RCC 7860 (cell line): ENCODE measurements around the gene SLC35G1.

Source experiments
- DNase-seq: peaks from one replicate; pipeline ENCODE4 v3.0.0-alpha.2; 2015; ENCODE audit warnings: low spot score
- FAIRE-seq: peaks from 2 replicates; lab custom pipeline; 2012; peaks lifted over from hg19 to GRCh38; lab: Jason Lieb, UNC

Gene SLC35G1

GRCh38 chr10:93893646-93894515 lies at the start of gene SLC35G1:
Gene SLC35G1, plus strand, starts transcription at chr10:93893978. Its CDS starts 56 bp downstream, at chr10:93894034.
- FAIRE-seq = no peak
- peak; percentile 48 for DNase-seq

DNA sequence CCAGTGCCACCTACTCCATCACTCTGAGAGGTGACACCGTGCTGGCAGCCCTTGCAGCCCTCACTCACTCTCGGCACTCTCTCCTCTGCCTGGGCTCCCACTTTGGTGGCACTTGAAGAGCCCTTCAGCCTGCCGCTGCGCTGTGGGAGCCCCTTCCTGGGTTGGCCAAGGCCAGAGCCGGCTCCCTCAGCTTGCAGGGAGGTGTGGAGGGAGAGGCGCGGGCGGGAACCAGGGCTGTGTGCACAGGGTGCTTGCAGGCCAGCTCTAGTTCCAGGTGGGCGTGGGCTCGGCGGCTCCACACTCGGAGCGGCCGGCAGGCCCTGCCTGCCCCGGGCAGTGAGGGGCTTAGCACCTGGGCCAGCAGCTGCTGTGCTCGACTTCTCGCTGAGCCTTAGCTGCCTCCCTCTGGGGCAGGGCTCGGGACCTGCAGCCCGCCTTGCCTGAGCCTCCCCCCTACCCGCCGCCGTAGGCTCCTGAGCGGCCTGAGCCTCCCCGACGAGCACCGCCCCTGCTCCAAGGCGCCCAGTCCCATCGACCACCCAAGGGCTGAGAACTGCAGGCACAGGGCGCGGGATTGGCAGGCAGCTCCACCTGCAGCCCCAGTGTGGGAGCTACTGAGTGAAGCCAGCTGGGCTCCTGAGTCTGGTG lies 48.7 kb upstream of the SLC35G1 start:
- no peak for DNase-seq
- FAIRE-seq = no peak

GRCh38 chr10:93849593-93849992 lies 44.2 kb upstream of the SLC35G1 start:
- DNase-seq (no peak), FAIRE-seq (no peak)

GRCh38 chr10:93850031-93851015 lies 43.5 kb upstream of the SLC35G1 start:
- FAIRE-seq = no peak

DNA sequence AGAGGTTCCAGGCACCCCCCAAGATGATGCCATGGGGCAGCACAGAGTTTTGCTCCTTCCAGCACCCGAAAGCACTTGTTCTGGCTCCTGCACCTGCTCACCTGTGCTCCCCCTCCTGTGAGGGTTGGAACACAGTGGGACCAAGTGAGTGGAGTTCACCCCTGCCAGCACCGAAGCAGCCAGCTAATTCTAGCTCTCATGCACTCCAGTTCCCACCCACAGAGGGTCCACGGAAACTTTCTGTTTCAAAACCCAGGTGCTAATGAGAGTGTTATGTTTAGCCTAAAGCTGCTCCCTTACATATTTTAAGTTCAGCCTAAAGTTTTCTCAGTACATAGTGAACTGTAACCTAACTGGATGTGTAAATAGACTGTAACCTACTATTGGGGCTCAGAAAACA lies 42.6 kb upstream of the SLC35G1 start:
- no peak for FAIRE-seq
- DNase-seq = no peak

More at GRCh38 chr10:93850031-93851015, 43.5 kb upstream of the SLC35G1 start:
- no peak for DNase-seq

DNA sequence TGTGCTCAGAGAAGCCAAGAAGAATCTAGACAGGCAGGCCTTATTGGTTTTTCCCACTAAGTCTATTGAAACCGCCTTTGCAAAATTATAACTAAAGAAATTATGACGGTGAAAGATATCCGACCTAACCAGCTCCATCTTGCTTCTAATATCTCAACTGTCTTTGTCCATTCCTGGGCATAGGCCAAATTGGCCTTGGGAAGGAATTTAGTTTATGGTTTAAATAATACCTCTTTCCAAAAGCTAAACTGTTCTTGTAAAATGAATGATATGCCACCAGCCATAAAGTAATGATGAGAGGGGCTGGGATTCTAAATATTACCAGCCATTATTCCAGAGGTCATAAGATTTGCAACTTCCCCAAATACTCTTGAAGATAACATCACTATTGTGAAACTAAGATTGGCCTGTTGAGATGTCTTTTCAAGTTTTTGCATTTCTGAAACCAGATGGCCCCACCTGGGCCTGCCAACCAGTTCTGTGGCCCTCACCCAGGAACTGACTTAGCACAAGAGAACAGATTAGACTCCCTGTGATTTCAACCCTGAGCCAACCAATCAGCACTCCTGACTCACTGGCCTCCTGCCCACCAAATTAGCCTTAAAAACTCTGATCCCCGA lies 41.2 kb upstream of the SLC35G1 start:
- FAIRE-seq (no peak), DNase-seq (no peak)

- DNase-seq (no peak), FAIRE-seq (no peak)
These were observed 38.8 kb upstream of the SLC35G1 start for GRCh38 chr10:93854975-93855374.

DNA sequence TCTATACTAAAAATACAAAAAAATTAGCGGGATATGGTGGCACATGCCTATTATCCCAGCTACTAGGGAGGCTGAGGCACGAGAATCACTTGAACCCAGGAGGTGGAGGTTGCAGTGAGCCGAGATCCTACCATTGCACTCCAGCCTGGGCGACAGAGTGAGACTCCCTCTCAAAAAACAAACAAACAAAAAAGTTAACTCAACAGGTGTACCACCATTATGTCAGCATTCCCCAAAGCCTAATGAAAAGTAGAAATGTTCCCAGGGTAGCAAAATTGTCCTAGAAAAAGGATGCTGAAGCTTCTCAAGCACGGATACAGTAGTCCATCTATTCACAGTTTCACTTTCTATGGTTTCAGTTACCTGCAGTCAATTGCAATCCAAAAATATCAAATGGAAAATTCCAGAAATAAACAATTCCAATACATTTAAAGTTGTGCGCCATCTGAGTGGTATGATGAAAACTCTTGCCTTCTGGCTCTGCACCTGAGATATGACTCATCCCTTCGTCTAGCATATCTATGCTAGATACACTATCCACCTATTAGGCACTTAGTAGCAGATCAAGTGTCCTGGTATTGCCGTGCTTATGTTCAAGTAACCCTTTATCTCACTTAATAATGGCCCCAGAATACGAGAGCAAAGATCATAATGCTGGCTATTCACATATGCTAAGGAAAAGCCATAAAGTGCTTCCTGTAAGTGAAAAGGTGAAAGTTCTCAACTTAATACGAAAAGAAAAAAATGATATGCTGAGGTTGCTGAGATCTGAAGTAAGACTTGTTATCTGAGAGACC lies 37.2 kb upstream of the SLC35G1 start:
- DNase-seq = no peak
- no peak for FAIRE-seq

- DNase-seq (peak; percentile 18), FAIRE-seq (no peak)
These were observed 34.6 kb upstream of the SLC35G1 start for GRCh38 chr10:93859049-93859655.

DNA sequence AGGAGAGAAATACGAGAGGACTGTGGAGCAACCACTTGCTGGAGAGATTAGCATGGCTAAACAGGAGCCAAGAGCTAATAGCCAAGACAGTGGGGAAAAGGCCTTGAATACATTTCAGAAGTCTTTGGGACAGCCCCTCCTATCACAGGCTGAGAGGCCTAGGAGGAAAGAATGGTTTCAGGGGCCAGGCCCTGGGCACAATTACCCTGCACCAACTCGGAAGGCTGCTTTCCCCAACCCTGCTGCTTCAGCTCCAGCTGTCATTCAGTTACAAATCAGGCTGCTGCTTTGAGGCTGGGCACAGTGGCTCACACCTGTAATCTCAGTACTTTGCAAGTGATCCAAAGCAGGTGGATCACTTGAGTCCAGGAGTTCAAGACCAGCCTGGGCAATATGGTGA lies 32.0 kb upstream of the SLC35G1 start:
- DNase-seq (no peak), FAIRE-seq (no peak)

DNA sequence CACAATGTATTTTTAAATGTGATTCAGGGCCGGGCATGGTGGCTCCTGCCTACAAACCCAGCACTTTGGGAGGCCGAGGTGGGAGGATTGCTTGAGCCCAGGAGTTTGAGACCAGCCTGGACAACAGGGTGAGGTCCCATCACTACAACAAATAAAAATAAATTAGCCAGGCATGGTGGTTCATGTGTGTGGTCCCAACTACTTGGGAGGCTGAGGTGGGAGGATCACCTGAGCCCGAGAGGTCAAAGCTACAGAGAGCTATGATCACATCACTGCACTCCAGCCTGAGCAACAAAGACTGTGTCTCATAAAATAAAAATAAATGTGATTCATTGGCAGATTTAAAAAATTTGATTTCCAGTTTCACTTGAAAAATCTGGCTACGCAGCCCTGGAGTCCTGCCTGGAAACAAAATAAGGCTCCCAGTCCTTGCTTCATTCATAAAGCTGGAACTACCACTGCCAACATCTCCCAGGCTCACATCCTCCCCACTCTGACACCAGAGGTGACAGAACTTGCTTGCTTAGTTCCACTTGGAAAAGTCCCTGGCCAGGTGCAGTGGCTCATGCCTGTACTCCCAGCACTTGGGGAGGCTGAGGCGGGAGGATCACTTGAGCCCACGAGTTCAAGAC lies 27.9 kb upstream of the SLC35G1 start:
- DNase-seq (no peak), FAIRE-seq (no peak)

DNA sequence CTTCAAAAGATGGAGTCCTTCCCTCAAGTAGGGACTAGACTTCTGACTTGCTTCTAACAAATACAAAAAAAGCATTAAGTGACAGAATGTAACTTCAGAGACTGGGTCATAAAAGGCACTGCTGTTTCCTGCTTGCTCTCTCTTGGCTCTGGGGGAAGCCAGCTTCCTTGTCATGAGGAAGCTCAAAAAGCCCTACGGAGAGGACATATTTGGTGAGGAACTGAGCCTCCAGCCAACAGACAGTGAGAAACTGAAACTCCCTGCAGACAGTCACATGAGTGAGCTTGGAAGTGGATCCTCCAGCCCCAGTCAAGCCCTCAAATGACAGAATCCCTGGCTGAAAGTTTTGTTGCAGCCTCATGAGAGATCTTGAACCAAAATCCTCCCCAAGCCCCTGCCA lies 26.3 kb upstream of the SLC35G1 start:
- FAIRE-seq (no peak), DNase-seq (no peak)

DNA sequence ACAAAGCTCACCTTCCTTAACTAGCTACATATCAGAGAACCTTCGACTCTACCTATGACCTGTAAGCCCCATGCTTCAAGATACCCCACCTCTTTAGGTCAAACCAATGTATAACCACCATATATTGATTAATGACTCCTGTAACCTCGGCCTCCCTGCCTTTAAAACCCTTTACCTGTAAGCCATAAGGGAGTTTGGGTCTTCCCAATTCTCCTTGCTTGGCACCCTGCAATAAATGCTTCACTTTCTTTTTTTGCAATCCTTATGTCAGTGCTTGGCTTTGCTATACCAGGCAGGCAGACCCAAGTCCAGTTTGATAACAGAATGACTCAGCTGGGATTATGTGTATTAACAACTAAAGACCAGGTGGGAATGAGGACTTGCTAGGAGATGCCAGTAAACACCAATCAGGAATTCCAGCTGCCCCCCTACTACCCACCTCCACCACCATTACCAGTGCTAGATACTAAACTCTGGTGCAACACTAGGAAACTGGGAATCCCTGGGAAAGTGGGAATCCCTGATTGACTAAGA lies 22.0 kb upstream of the SLC35G1 start:
- no peak for FAIRE-seq
- DNase-seq = no peak

DNA sequence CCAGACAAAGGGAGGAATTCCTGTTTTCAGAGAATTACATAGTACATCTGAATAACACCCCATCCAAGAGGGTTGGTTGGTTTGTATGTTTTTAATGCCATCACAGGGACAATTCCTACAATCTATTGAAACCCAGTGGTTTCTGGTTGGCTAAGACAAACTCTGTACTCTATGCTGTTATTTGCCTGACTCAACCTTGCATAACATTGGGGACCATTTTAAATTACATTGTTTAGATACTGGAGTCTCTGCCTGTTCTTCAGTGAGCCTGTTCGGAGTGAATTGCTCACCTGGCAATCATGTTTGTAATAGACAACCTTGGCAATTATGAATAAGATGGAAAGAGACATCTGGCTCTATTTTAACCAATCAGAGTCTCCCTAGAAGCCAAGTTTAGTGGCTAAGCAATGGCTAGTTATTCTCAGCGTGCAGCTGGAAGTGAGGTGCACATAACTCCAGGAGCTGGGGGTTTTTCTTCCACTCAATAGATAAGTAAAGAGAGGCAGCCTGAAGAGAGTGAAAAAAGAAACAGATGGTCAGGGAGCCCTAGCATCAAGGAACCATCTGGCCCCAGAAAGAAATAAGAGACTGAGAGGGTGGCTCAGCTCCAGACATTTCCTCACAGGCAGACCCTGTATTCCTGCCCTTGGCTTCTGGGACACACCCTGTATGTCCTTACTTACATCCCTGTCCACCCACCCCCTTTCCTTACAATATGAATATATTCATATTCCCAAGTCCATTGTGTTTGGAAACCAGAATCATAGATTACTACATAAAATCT lies 21.2 kb upstream of the SLC35G1 start:
- FAIRE-seq (no peak), DNase-seq (no peak)

DNA sequence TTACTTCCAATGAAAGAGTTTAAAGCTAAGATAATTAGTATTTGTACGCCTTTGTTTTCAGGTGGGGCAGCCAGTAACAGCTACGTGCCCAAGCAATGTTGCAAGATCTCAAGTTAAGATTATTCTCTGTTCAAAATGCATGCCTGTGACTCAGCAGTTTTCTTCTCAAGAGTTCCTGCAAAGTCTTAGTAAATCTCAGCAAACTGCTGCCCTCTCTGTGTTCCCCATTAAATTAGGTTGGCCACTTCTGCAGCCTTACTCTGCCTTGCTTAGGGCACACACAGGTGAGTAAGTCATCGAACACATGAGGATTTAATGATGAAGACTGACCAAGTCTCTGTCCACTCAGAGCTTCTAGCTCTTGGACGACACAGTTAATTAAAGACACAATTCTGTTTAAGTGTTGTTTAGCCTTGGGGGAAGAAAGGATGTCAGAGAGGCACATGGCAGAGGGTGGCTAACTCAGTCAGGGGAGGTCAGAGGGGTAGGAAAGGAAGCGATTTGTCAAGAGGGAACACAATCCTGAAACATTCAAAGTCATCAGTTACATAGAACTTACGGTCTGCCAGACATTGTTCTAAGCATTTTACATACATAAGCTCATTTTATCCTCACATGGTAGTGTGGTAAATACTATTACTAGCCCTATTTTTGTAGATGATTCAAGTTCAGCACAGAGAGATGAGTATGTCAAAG lies 20.2 kb upstream of the SLC35G1 start:
- DNase-seq (no peak), FAIRE-seq (no peak)

GRCh38 chr10:93874309-93875031 lies 19.3 kb upstream of the SLC35G1 start:
- FAIRE-seq (no peak), DNase-seq (no peak)

DNA sequence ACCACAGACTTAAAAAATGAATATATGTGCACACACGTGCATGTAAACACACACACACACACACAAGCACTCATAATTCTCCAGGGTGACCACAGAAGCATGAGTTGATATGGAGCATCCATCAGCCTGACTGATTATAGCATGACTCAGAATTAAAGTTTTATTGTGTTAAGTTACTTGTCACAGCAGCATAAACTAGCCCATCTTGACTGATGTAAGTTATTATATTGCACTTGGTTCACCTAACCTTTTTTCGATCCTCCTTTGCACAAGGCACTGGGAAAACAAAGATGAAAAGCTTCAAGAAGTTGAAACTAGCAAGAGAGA lies 18.8 kb upstream of the SLC35G1 start:
- FAIRE-seq (no peak), DNase-seq (no peak)
